ENCODE measurements around the gene IFI16. TPM values are rescaled to one million over a fixed set of nuclear protein-coding genes. Genes with fewer than 3 reads are reported as not detected.

The IFI16 gene
- 5.2 TPM for total RNA-seq

GRCh38 chr1:159009704-159010361, at the start of gene IFI16:
TSS of gene IFI16 (plus strand) at chr1:159009907. CDS start at chr1:159014681, 4,774 bp downstream.
- no peak for DNase-seq (ENCODE audit: low spot score)
- ATAC-seq = peak; percentile 82

DNA sequence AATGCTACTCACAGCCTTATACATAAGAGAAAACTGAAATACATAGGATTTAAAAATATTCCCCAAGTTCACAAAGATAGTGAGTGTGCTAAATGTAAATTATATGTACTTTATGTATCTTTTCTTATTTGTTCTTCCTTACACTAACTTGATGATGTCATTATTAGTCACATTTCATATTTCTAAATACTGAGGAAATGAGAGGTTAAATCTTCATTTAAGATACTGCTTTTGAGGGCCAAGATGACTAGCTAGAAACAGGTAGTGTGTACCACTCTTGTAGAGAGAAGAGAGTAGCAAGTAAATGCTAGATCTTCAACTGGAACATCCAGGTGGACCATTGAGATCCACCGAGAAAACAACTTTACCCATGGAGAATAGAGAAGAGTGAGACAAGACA, 48.5 kb upstream of the IFI16 start:
- ATAC-seq = no peak
- DNase-seq (ENCODE audit: low spot score) = no peak

- no peak for DNase-seq (ENCODE audit: low spot score)
- no peak for ATAC-seq
Observed at GRCh38 chr1:158962983-158963382, 46.7 kb upstream of the IFI16 start.

DNA sequence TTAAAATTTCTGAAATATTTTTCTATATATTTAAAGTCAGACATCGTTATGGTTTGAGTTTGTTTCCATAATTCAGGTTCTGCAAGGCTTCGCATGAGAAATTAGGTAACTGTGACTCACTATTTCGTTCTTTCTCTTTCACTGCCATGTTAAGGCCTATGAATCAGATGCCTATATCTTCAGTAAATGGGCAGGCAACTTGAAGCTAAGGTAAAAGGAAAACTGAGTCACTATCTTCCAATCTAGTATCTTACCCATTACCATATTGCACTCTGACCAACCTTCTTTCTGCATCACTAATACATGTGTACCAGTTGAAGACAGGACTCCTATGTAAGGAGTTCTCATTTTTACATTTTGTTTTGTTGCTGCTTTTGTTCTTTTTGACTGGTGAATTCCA, 40.5 kb upstream of the IFI16 start:
- no peak for DNase-seq (ENCODE audit: low spot score)
- no peak for ATAC-seq

DNA sequence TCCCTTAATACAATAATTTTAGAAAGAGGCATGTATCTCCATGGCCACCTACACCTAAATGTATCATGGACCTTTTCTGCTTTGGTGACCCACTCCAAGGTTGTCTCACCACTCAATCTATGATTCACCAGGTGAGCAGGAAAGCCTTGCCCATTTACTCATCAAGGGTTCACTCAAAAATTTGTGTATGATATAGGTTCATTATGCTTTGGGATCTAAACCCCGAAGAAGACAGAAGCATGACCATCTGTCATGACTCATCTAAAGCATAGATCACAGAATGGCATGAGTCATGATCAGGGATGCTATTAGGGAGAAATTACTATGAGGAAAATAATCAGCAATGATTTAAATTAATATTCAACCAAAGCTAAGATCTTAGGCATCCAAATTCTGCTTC, 39.9 kb upstream of the IFI16 start:
- DNase-seq (ENCODE audit: low spot score) = no peak
- no peak for ATAC-seq

DNA sequence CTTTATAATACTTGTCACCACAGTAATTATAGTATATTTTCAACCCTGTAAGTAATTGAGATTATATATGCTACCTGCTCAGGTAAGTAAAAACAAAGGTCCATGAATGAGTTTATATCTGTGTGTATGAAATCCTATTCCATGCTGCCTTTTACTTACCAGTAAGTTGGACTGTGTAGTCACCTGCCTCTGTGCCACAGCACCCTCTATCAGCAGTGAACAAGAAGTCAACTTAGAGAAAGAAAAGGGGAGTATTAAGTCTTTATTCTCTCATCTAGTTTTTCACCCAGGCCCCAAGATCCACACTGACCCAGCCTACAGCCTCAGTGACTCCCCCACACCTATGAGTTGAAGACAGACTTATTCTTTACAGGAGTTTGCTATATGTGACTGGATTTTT, 36.9 kb upstream of the IFI16 start:
- ATAC-seq = no peak
- no peak for DNase-seq (ENCODE audit: low spot score)

DNA sequence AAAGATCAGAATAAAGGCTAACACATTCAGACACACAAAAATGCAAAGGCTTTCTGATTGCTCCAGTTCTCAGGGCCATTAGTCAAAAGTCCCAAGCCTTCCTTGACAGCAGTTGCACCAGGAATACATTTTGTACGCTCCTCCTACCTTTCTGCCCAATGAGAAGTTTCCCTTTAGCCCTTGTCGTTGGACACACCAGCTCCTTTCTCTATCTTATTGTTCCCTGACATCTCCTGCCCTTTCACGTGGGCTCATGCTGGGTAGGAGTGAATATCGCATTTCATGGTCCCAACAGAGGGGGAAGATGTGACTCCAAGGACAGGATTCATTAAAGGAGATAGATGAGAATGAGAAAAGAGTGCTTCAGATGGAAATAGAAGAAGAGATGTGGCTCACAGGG, 33.5 kb upstream of the IFI16 start:
- DNase-seq (ENCODE audit: low spot score) (no peak), ATAC-seq (no peak)

DNA sequence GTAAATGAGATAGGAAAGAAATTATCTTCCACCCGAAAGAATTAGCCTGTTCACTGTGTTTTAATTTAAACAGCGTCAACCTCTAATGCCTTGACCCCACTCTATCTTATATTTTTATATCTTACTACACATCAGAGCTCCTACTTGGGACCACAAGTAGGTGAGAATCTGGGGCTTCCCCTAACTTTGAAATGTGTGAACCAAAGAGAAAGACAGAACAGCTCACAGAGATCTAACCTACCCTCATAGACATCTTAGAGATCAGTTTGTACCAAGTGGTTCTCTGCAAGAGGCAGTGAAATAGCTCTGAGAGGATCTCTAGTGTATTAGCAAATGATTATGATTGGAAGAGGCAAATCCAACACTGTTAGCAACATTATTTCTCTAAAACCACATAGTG, 31.0 kb upstream of the IFI16 start:
- ATAC-seq (no peak), DNase-seq (ENCODE audit: low spot score) (no peak)

- DNase-seq (ENCODE audit: low spot score) (no peak), ATAC-seq (no peak)
Observed at GRCh38 chr1:158979229-158979628, 30.5 kb upstream of the IFI16 start.

DNA sequence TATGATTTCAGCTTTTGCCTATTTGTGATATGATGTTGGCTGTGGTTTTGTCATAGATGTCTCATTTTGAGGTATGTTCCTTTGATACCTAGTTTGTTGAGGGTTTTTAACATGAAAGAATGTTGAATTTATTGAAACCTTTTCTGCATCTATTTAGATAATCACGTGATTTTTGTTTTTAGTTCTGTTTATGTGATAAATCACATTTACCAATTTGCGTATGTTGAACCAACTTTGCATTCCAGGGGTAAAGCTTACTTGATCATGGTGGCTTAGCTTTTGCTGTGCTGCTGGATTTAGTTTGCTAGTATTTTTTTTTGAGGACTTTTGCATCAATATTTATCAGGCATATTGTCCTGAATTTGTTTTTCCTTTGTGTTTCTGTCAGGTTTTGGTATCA, 26.5 kb upstream of the IFI16 start:
- DNase-seq (ENCODE audit: low spot score) (no peak), ATAC-seq (no peak)

GRCh38 chr1:158984386-158984785, 25.3 kb upstream of the IFI16 start:
- DNase-seq (ENCODE audit: low spot score) (no peak), ATAC-seq (no peak)

DNA sequence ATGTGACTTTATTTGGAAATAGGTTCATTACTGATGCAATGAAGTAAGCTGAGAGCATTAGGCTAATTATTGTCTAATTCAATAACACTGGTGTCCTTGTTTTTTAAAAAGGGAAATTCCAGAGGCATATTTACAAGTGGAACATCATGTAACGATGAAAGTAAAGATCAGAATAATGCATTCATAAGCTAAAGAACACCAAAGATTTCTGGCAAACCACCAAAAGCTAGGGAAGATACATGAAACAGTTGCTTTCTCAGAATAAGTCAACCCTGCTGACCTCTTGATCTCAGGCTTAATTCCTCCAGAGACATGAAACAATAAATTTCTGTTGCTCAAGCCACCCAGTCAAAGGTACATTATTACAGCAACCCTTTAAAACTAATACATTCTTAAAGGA, 20.3 kb upstream of the IFI16 start:
- no peak for ATAC-seq
- no peak for DNase-seq (ENCODE audit: low spot score)

GRCh38 chr1:158992787-158993312, 16.9 kb upstream of the IFI16 start:
- ATAC-seq = no peak
- no peak for DNase-seq (ENCODE audit: low spot score)

- ATAC-seq (no peak), DNase-seq (ENCODE audit: low spot score) (no peak)
Observed at GRCh38 chr1:158996998-158997397, 12.7 kb upstream of the IFI16 start.

DNA sequence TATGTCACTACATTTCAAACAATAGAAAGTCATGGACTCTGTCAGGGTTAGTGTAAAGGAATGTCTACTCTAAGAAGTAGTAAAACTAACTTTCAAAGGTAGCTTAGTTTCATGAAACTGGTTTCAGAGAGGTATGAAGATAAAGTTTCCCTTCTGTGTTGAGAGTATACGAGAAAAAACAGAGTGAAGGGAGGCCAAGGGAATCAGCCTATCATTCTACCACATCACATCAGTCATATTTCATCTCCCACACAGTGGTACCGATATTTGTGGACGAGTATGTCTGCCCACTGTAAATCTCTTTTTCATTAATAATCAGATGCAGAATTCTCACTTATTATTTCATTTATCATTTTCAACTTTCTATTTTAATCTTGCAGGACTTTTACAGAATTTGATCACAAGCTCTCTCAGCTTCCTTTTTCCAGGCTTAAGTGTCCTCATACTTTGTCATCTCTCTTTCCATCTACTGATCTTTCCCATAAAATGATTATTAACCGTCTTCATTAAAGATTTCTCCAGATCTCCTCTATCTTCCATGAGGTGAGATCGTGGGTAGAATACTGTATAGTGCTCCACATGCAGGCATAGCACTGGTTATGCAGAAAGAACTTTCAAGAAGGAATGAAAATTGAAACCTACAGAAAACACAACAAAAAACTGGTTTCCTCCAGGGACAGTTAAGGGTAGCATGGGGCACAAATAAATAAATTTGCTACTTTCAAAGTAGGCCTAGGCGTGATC, 11.5 kb upstream of the IFI16 start:
- DNase-seq (ENCODE audit: low spot score) (no peak), ATAC-seq (peak; percentile 61)

DNA sequence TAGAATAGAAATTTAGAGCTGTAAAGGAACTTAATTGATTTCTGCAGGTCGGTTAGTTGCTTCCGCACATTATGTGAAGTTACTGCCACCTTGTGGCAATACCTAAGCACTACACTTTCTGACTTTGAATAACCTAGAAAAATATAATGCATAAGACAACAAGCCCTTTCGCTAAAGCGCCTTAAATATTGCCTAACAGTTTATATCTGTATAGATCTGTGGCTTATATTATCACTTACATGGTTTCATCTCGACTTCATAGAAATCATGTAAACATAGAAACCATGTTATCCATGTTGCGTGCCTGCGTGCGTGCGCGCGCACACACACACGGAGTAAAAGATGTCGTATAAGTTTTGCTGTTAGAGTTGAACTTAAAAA, 10.9 kb upstream of the IFI16 start:
- DNase-seq (ENCODE audit: low spot score) (no peak), ATAC-seq (peak; percentile 91)

DNA sequence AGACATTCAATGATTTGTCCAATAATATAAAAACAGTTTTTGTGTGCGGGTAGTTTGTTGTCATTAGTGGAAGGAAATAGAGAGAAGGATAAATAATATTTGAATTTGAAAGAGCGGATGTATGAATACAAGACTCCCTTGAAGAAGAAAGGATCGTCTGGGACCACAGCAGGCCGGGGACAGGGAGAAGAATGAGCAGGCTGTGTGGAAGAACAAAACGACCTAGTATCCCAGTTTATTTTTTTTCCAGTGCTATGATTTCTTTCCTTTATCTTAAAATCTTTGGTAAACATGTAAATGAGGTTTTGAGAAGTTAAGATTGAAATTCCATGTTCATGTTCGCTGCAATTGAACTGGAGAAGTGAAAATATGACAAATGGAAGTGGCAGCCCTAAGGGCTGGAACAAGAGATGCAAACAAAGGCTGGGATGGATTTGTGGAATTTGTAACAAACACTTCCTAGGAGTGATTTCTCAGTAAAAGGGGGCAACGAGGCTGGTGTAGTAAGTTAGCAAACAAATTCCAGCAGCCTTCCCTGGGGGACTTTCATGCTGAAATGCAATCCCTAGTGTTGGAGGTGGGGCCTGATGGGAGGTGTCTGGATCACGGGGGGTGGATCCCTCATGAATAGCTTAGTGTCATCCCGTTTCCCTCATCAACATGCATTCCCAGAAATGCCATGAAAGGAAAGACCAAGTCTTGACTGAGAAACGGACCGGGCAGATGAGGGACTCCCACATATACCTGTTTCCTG, 10.2 kb upstream of the IFI16 start:
- ATAC-seq (peak; percentile 76), DNase-seq (ENCODE audit: low spot score) (peak; percentile 56)

DNA sequence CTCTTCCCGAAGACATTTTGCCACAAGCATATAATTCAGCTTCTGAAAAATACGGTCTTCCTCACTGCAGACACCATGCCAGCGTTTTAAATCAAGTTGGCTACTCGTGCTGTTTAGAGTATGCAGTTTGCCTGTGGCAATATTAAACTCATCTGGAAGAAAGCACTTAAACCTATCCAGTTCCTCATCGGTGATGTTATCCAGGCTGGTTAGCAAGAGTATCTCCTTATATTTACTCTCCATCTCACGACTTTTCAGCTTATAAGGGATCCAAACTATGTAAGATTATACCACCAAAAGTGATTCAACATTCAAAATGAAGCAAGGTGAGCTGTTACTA, 9.7 kb upstream of the IFI16 start:
- DNase-seq (ENCODE audit: low spot score) = no peak
- ATAC-seq = peak; percentile 10

DNA sequence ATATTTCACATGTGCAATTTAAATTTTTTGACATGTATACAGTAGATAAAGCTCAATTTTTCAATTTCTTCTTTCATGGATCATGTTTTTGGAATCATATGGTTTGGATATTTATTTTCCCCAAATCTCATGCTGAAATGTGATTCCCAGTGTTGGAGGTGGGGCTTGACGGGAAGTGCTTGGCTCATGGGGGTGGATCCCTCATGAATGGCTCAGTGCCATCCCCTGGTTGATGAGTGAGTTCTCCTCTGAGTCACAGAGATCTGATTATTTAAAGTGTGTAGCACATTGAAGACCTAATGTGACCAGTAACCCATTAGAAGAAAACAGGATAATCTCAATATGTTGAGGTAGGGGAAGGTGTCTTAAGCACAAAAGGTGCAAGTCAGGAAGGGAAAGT, 9.1 kb upstream of the IFI16 start:
- DNase-seq (ENCODE audit: low spot score) (peak; percentile 63), ATAC-seq (peak; percentile 55)

- DNase-seq (ENCODE audit: low spot score) (no peak), ATAC-seq (no peak)
Observed at GRCh38 chr1:159005161-159005560, 4.5 kb upstream of the IFI16 start.

GRCh38 chr1:159005676-159006075, 4.0 kb upstream of the IFI16 start:
- ATAC-seq = peak; percentile 37
- DNase-seq (ENCODE audit: low spot score) = no peak
